Activated CD8-positive, alpha-beta memory T cell treated with anti-CD3 and anti-CD28 coated beads for 4 hours (primary cell): ENCODE data around the gene SIRPB2.

Source experiments
- DNase-seq, 2 donors: peaks; one replicate each; pipeline ENCODE4 v3.0.0-alpha.2; 2020; ENCODE audit warnings: low read depth in 2 of 2

Gene SIRPB2

DNA sequence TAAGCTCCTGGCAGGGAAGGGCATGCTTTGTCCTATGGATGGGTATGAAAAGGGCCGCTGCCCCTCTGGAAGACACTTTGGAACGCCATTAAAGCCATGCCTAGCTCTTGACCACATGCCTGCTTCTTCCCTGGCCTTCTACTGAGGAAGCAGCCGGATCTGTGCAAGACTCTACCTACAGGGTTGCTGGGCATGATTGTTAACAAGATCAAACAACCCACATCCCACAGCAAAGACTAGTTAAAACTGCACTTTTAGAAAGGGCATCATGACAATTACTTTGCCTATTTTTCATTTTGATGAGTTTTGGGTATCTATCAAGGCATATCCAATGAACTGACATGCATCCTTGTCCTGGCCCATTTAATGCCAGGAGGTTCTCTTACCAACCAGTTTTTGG is 50.1 kb downstream of the SIRPB2 start:
- DNase-seq, result no peak

GRCh38 chr20:1440024-1440423 is 51.2 kb downstream of the SIRPB2 start:
- no peak for DNase-seq

DNA sequence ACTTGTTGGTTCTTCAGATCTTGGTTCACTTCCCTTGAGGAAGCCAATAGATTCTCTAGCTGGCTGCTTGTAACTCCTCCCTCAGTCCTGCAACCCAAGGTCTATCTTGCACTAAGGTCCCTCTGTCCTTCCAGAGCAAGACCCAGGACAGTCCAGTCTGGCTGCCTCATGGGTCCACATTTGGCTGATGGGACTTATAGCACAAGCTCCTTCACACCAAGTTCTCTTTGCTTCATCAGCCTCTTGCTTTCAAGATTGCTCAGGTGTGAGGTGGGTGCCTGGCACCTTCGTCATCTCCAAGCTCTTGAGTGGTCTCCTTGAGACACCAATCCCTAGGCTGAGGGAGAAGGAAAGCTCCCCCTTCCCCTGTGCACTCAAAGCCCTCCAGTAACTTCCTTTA is 52.9 kb downstream of the SIRPB2 start:
- DNase-seq, result no peak

- peak; percentile 36 to 67 for DNase-seq
Observed at GRCh38 chr20:1437235-1437904, 53.9 kb downstream of the SIRPB2 start.

- DNase-seq, result no peak
Observed at GRCh38 chr20:1436263-1436662, 55.0 kb downstream of the SIRPB2 start.

DNA sequence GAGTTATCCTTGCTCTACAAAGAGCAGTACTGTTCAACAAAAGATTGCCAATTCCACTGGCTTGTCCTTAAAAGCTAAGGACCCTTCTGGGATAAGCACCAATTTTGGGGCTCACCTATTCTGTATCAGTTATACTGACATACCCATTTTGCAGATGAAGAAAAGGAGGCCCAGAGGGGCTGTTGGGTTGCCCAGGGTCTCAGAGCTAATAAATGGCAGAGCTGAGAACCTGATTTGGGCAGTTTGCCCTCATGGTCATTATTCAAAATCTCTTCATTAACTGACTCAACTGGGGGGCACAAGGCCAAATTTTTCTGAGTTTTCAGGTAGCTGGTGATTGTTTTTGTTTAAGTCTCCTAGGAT is 55.9 kb downstream of the SIRPB2 start:
- DNase-seq, result no peak

DNA sequence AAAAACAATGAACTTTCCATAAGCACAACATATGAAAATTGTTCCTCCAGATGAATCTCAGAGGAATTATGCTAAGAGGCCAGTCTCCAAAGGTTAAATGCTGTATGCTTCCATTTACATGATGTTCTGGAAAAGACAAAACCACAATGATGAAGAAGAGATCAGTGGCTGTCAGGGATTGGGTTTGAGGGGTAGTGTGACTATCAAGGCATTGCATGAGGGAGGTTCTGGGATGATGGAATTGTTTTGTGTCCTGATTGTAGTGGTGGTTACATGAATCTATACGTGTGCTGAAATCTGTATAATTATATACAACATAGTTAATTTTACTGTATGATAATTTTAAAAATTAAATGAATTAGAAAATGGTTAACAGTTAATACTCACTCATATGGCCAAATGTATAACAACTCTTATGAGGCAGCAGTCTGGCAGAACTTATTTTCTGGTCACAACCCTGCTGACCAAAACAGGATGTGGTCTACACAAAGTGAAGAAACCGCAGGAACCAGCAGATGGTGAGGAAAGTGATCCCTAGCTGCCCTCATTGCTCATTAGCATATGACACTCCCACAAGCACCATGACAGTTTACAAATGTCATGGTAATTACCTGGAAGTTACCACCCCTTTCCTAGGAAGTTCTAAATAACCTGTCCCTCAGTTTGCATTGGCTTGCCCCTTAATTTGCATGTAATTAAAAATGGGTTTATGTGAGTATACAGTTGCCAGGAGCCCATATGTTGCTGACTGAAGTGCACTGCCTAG is 56.5 kb downstream of the SIRPB2 start:
- peak; percentile 27 to 31 for DNase-seq

DNA sequence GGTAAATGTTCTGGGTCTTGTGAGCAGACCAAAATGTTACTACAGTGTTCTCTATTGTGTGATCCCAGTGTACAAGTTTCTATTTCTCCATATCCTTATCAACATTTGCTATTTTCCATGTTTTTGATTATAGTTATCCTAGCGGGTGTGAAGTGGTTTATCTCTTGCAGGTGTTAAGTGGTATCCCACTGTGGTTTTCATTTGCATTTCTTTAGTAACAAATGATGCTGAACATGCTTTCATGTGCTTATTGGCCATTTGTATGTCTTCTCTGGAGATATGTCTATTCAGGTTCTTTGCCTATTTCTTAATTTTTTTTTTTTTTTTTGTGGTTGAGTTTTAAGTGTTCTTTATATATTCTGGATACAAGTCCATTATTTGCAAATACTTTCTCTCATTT is 60.1 kb downstream of the SIRPB2 start:
- DNase-seq, result no peak

DNA sequence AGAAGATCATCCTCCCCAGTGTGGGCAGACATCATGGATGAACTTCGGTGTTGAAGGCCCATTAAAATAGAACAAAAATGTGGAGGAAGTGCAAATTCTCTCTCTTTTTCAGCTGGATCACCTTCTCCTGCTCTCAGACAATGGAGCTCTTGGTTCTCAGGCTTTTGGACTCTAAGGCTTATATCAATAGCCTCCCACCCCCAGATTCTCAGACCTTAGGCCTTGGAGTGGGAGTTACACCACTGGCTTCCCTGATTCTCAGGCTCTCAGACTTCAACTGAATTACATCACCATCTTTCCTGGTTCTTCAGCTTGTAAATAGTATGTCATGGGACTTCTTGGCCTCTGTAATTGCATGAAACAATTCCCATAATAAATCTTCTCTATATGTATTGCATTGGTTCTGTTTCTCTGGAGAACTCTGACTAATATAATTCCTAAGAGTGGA is 61.2 kb downstream of the SIRPB2 start:
- no peak for DNase-seq

DNA sequence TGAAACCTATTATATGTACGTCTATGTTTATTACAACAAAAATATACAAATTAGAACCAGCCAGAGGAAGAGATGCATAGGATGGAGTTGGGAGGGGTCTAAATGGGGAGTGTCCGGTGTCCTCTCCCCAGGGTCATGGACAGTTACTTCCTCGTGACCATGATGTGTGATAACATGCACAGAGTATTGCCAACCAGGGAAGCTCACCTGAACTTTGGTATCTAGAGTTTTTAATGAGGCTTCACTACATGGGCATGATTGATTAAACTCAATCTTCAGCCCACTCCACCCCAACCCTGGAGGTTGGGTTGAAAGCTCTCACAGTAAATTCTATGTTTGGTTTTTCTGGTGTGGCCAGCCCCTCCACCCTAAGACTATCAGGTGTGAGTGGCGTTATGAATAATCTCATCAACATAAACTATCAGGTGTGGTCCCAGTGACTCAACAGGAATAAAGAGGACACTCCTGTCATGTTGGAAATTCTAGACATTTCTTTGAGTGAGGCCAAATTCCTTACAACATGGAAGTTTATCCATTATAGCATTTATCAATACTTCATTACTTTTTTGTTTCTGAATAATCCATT is 62.0 kb downstream of the SIRPB2 start:
- DNase-seq, result no peak

DNA sequence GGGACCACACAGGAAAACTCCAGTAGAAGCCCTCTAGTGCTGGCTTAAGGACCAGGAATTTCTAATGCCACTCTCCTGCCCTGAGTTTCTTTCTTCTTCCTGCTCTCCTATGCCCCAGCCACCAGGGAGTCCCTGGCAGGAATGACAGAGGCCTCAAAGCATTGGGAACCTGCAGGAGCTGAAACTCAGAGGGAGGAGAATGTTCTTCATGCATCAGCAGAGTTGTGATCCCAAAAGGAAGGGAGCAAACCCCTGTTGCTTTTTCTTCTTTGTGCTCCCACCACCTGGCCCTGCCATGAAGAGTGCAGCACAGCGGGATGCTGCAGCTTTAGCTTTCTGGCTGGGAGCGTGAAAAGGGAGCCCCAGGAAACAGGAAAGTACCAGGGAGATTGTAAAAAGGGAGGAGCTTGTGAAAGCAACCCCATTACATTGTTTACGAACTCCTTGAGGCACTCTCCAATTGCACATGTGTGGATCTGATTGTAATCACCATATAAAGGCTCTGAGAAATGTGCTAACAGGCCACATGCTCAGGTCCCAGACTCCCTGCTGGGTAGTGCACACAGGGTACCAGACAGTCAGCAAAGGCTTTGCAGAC is 63.7 kb downstream of the SIRPB2 start:
- DNase-seq, result no peak

DNA sequence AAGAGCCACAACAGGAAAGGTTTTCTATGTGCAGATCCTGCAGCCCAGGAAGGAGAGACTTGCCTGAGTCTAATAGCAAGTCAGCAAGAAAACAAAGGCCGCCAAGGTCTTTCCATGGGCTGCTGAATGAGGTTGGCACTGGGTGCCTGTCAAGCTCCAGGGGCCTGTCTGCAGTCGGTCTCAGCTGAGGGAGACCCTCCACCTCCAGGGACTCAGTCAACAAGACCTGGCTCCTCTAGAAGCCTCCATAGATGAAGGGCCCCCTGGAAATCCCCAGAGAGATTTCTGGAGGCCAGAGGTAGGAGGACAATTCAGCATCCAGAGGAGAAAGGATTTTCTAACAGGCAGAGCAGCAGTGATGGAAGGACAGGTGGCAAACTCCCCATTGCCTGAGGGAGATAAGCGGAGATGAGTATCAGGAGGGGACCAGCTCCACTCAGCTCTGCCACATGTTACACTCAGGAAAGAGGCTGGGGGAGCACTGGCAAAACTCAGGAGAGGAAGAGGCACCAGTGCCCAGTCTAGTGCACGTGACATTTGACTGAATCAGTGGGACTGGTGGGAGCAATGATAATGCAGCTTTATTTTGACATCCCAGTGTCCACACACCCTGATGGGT is 64.9 kb downstream of the SIRPB2 start:
- no peak for DNase-seq
